ENCODE measurements around the gene MBD3. TPM values are rescaled to one million over a fixed set of nuclear protein-coding genes. Genes with fewer than 3 reads are reported as not detected.

MBD3 gene
- total and polyA plus RNA-seq, 5 donors from 2014 or later: 4.8 to 39.7 (median 5.8) TPM

DNA sequence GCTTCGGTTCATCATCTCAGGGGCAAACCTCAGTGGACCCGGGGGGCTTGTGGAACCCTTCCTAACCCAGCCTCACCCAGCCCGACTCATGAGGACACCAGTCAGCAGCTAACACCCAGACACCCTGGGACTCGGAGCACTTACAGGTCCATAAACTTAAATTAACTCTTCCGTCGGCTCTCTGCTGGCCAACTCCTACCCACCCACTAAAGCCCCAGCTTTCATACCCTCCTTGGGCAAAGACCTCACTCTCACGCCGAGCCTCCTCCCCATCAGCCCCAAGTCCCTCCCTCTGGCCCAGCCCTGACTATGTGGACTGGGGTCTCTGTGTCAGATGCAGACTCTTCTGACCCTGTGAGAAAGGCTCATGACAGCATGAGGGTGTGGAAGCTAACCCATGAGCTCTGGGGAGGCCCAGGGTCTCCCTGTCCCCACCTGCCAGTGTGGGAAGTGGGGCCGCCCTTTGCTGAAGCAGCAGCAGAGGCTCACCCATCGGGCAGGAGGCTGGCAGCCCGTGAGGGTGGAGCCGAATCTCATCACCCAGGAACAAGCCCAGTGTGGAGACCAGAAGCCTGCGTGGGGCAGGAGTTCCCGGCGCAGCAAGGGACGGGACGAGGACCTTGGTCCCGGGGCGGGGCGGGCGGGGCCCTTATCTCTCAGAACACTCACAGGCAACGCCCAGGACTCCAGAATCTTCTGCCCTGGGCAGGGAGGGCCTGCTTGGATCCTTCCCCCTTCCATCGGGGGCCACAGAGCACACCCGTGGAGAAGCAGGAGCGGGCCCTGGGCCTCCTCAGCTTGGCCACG lies 40.0 kb upstream of the MBD3 start:
- peaks cover 11% of the 10 kb centered on the region for H3K36me3 ChIP-seq (ENCODE audit: control insufficient read depth, insufficient read depth, low read length)
- no peak overlapping the region for H3K4me3 Mint-ChIP-seq
- H3K36me3 Mint-ChIP-seq: peaks cover 9% of the 10 kb centered on the region
- H3K27ac Mint-ChIP-seq: no peak overlapping the region
- H3K27me3 Mint-ChIP-seq: no peaks in the 10 kb centered on the region
- ATAC-seq (ENCODE audit: low read depth in 2 of 2): no peak
- H3K4me3 ChIP-seq (ENCODE audit: low read depth, low read length): no peak overlapping the region
- no peaks in the 10 kb centered on the region for H3K9me3 ChIP-seq (ENCODE audit: control insufficient read depth in 2 of 2, low read length in 2 of 2)
- no peak overlapping the region for H3K27ac ChIP-seq (ENCODE audit: insufficient read depth, low read length, poor library complexity, severe bottlenecking)
- H3K9me3 Mint-ChIP-seq: no peaks in the 10 kb centered on the region
- H3K4me1 ChIP-seq (ENCODE audit: control insufficient read depth, insufficient read depth, low read length, poor library complexity, severe bottlenecking): no peaks in the 10 kb centered on the region
- H3K27me3 ChIP-seq (ENCODE audit: control insufficient read depth, insufficient read depth, low read length): no peaks in the 10 kb centered on the region
- DNase-seq: no peak
- H3K4me1 Mint-ChIP-seq: peaks cover 0 to 2% (median 0%) of the 10 kb centered on the region in 4 donors

GRCh38 chr19:1631557-1632100 lies 39.0 kb upstream of the MBD3 start:
- peaks cover 11% of the 10 kb centered on the region for H3K36me3 ChIP-seq (ENCODE audit: control insufficient read depth, insufficient read depth, low read length)
- H3K36me3 Mint-ChIP-seq: peaks cover 9% of the 10 kb centered on the region
- H3K9me3 ChIP-seq (ENCODE audit: control insufficient read depth in 2 of 2, low read length in 2 of 2): no peaks in the 10 kb centered on the region
- no peak overlapping the region for H3K4me3 Mint-ChIP-seq
- H3K27me3 Mint-ChIP-seq: no peaks in the 10 kb centered on the region
- ATAC-seq (ENCODE audit: low read depth in 2 of 2): no peak
- no peak overlapping the region for H3K4me3 ChIP-seq (ENCODE audit: low read depth, low read length)
- H3K27ac ChIP-seq (ENCODE audit: insufficient read depth, low read length, poor library complexity, severe bottlenecking): no peak overlapping the region
- H3K27ac Mint-ChIP-seq: no peak overlapping the region
- peaks cover 0 to 2% (median 0%) of the 10 kb centered on the region in 4 donors for H3K4me1 Mint-ChIP-seq
- DNase-seq: no peak
- no peaks in the 10 kb centered on the region for H3K9me3 Mint-ChIP-seq
- no peaks in the 10 kb centered on the region for H3K4me1 ChIP-seq (ENCODE audit: control insufficient read depth, insufficient read depth, low read length, poor library complexity, severe bottlenecking)
- no peaks in the 10 kb centered on the region for H3K27me3 ChIP-seq (ENCODE audit: control insufficient read depth, insufficient read depth, low read length)

DNA sequence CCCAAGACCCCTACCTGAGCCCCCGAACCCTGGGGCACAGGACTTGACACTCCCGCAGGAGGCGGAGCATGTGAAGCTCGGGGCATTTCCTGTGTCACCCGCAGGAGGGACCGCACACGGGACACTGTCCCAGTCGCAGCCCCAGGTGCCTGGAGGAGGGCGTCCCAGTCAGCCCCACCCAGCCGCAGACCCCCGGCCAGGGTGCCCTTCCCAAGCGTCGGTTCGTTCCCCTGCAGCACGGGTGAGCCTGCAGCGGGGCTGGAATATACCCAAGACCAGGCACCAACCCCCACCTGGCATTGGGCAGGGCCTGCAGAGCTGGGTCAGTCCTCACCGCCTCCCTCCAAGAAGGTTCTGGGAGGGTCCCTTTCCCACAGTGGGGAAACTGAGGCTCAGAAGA lies 38.1 kb upstream of the MBD3 start:
- no peaks in the 10 kb centered on the region for H3K27me3 ChIP-seq (ENCODE audit: control insufficient read depth, insufficient read depth, low read length)
- H3K4me1 ChIP-seq (ENCODE audit: control insufficient read depth, insufficient read depth, low read length, poor library complexity, severe bottlenecking): no peaks in the 10 kb centered on the region
- Mint-ChIP-seq H3K9me3 (no peaks in the 10 kb centered on the region), H3K4me1 (peaks cover 0 to 2% (median 0%) of the 10 kb centered on the region in 4 donors), H3K27ac (no peak overlapping the region), H3K36me3 (peaks cover 11% of the 10 kb centered on the region), H3K27me3 (no peaks in the 10 kb centered on the region), H3K4me3 (no peak overlapping the region)
- H3K4me3 ChIP-seq (ENCODE audit: low read depth, low read length): no peak overlapping the region
- ATAC-seq (ENCODE audit: low read depth in 2 of 2): no peak
- DNase-seq: no peak
- H3K27ac ChIP-seq (ENCODE audit: insufficient read depth, low read length, poor library complexity, severe bottlenecking): no peak overlapping the region
- H3K9me3 ChIP-seq (ENCODE audit: control insufficient read depth in 2 of 2, low read length in 2 of 2): no peaks in the 10 kb centered on the region
- peaks cover 11% of the 10 kb centered on the region for H3K36me3 ChIP-seq (ENCODE audit: control insufficient read depth, insufficient read depth, low read length)

DNA sequence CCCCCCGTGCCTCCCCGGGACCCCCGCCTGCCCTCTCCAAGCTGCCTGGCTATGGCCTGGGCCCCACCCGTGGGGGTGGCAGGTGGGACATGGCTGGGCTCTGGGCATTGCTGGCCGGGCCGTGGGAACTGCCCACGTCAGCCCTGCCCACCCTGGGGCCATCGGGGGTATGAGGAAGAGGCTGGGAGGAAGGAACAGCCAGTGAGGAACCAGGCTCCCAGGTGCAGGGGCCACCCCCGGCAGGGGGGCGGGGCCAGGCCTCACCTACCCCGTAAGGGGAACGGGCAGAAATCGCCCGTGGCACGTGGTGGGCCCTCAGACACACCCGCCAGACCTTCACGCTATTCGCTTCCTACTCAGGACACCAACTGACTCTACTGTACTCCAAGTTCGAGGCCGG lies 37.3 kb upstream of the MBD3 start:
- Histone ChIP-seq H3K4me3 (ENCODE audit: low read depth, low read length) (no peak overlapping the region), H3K27me3 (ENCODE audit: control insufficient read depth, insufficient read depth, low read length) (no peaks in the 10 kb centered on the region), H3K27ac (ENCODE audit: insufficient read depth, low read length, poor library complexity, severe bottlenecking) (no peak overlapping the region), H3K4me1 (ENCODE audit: control insufficient read depth, insufficient read depth, low read length, poor library complexity, severe bottlenecking) (no peaks in the 10 kb centered on the region), H3K36me3 (ENCODE audit: control insufficient read depth, insufficient read depth, low read length) (peaks cover 9% of the 10 kb centered on the region), H3K9me3 (ENCODE audit: control insufficient read depth in 2 of 2, low read length in 2 of 2) (no peaks in the 10 kb centered on the region)
- ATAC-seq (ENCODE audit: low read depth in 2 of 2) (no peak), DNase-seq (no peak)
- H3K4me3 Mint-ChIP-seq: no peak overlapping the region
- no peak overlapping the region for H3K27ac Mint-ChIP-seq
- H3K9me3 Mint-ChIP-seq: no peaks in the 10 kb centered on the region
- H3K27me3 Mint-ChIP-seq: no peaks in the 10 kb centered on the region
- H3K4me1 Mint-ChIP-seq: no peaks in the 10 kb centered on the region
- peaks cover 3% of the 10 kb centered on the region for H3K36me3 Mint-ChIP-seq

- no peaks in the 10 kb centered on the region for H3K4me1 Mint-ChIP-seq
- ATAC-seq (ENCODE audit: low read depth in 2 of 2): no peak
Observed at GRCh38 chr19:1629256-1629808, 36.7 kb upstream of the MBD3 start.

GRCh38 chr19:1627194-1627593 lies 34.5 kb upstream of the MBD3 start:
- Mint-ChIP-seq H3K4me3 (no peak overlapping the region), H3K27ac (no peak overlapping the region), H3K4me1 (no peaks in the 10 kb centered on the region), H3K27me3 (no peaks in the 10 kb centered on the region), H3K9me3 (no peaks in the 10 kb centered on the region), H3K36me3 (peaks cover 8% of the 10 kb centered on the region)
- Histone ChIP-seq H3K4me1 (ENCODE audit: control insufficient read depth, insufficient read depth, low read length, poor library complexity, severe bottlenecking) (no peaks in the 10 kb centered on the region), H3K9me3 (ENCODE audit: control insufficient read depth in 2 of 2, low read length in 2 of 2) (no peaks in the 10 kb centered on the region), H3K27me3 (ENCODE audit: control insufficient read depth, insufficient read depth, low read length) (no peaks in the 10 kb centered on the region), H3K27ac (ENCODE audit: insufficient read depth, low read length, poor library complexity, severe bottlenecking) (no peak overlapping the region), H3K4me3 (ENCODE audit: low read depth, low read length) (no peak overlapping the region), H3K36me3 (ENCODE audit: control insufficient read depth, insufficient read depth, low read length) (no peaks in the 10 kb centered on the region)
- ATAC-seq (ENCODE audit: low read depth in 2 of 2) (no peak), DNase-seq (no peak)

More at GRCh38 chr19:1629256-1629808, 36.7 kb upstream of the MBD3 start:
- H3K9me3 Mint-ChIP-seq: no peaks in the 10 kb centered on the region
- peaks cover 3% of the 10 kb centered on the region for H3K36me3 ChIP-seq (ENCODE audit: control insufficient read depth, insufficient read depth, low read length)
- peaks cover 3% of the 10 kb centered on the region for H3K36me3 Mint-ChIP-seq
- no peaks in the 10 kb centered on the region for H3K27me3 Mint-ChIP-seq
- DNase-seq: no peak
- H3K4me3 ChIP-seq (ENCODE audit: low read depth, low read length): no peak overlapping the region
- no peak overlapping the region for H3K27ac Mint-ChIP-seq
- H3K9me3 ChIP-seq (ENCODE audit: control insufficient read depth in 2 of 2, low read length in 2 of 2): no peaks in the 10 kb centered on the region
- no peak overlapping the region for H3K4me3 Mint-ChIP-seq
- no peaks in the 10 kb centered on the region for H3K4me1 ChIP-seq (ENCODE audit: control insufficient read depth, insufficient read depth, low read length, poor library complexity, severe bottlenecking)
- no peaks in the 10 kb centered on the region for H3K27me3 ChIP-seq (ENCODE audit: control insufficient read depth, insufficient read depth, low read length)
- H3K27ac ChIP-seq (ENCODE audit: insufficient read depth, low read length, poor library complexity, severe bottlenecking): no peak overlapping the region

DNA sequence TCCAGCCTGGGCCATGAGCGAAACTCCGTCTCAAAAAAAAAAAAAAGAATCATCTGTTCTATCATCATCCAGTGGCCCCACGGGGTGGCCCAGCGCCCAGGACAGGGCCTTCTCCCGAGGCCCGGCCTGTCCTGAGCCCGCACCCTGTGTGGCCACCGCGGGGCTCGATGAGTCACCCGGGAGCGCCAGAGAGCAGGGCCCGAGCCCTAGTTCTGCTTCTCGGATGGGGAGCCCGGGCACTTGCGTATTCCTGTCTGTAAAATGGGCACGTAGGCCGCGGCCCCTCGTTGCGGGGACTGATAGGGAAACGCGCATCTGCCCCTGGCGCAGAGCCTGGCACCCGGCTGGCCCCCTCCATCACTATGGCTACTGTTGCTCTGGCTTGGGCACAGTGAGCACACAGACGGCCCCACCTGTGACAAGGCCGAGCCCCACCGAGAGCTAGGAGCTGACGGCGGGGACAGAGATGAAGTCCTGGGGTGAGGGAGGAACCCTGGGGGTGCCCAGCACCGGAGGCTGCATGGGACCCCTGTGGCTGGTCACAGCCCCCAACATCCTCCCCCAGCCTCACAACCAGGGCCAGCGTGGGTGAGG lies 33.8 kb upstream of the MBD3 start:
- Histone ChIP-seq H3K4me1 (ENCODE audit: control insufficient read depth, insufficient read depth, low read length, poor library complexity, severe bottlenecking) (no peaks in the 10 kb centered on the region), H3K36me3 (ENCODE audit: control insufficient read depth, insufficient read depth, low read length) (no peaks in the 10 kb centered on the region), H3K27me3 (ENCODE audit: control insufficient read depth, insufficient read depth, low read length) (no peaks in the 10 kb centered on the region), H3K9me3 (ENCODE audit: control insufficient read depth in 2 of 2, low read length in 2 of 2) (no peaks in the 10 kb centered on the region), H3K4me3 (ENCODE audit: low read depth, low read length) (no peak overlapping the region), H3K27ac (ENCODE audit: insufficient read depth, low read length, poor library complexity, severe bottlenecking) (no peak overlapping the region)
- Mint-ChIP-seq H3K4me1 (no peaks in the 10 kb centered on the region), H3K27me3 (no peaks in the 10 kb centered on the region), H3K4me3 (no peak overlapping the region), H3K27ac (no peak overlapping the region), H3K9me3 (no peaks in the 10 kb centered on the region), H3K36me3 (peaks cover 8% of the 10 kb centered on the region)
- ATAC-seq (ENCODE audit: low read depth in 2 of 2) (no peak), DNase-seq (no peak)

Data from CD4-positive, CD25-positive, alpha-beta regulatory T cell (primary cell).